ENCODE measurements around the gene TPRX2.
"Not testable (repeated sequence)": the region's sequence is repeated elsewhere in the genome, so short reads cannot be mapped to it uniquely, and the experiment has no call there.

The TPRX2 gene

GRCh38 chr19:47896773-47897172, 37.7 kb downstream of the TPRX2 start:
- no peak for TF ChIP-seq CTCF (IDR thresholded peaks at IDR 0.05; ENCODE audit: insufficient read depth, low read depth, low read length, missing control alignments)
- DNase-seq (ENCODE audit: low read depth), result no peak
- H3K4me3 ChIP-seq (ENCODE audit: low read depth, low read length), result no peak overlapping the region

- H3K4me3 ChIP-seq (ENCODE audit: low read depth, low read length), result no peak overlapping the region
- no peak for TF ChIP-seq CTCF (IDR thresholded peaks at IDR 0.05; ENCODE audit: insufficient read depth, low read depth, low read length, missing control alignments)
- DNase-seq (ENCODE audit: low read depth), result no peak
Observed at GRCh38 chr19:47897861-47898260, 38.8 kb downstream of the TPRX2 start.

GRCh38 chr19:47899335-47899734, 40.3 kb downstream of the TPRX2 start:
- no peak for DNase-seq (ENCODE audit: low read depth)
- no peak for TF ChIP-seq CTCF (IDR thresholded peaks at IDR 0.05; ENCODE audit: insufficient read depth, low read depth, low read length, missing control alignments)
- H3K4me3 ChIP-seq (ENCODE audit: low read depth, low read length), result no peak overlapping the region

- no peak for DNase-seq (ENCODE audit: low read depth)
- TF ChIP-seq CTCF (IDR thresholded peaks at IDR 0.05; ENCODE audit: insufficient read depth, low read depth, low read length, missing control alignments), result no peak
- H3K4me3 ChIP-seq (ENCODE audit: low read depth, low read length), result no peak overlapping the region
Observed at GRCh38 chr19:47901370-47901769, 42.3 kb downstream of the TPRX2 start.

- not testable (repeated sequence) for DNase-seq (ENCODE audit: low read depth)
Observed at GRCh38 chr19:47909350-47909749, 50.3 kb downstream of the TPRX2 start.

GRCh38 chr19:47910191-47910590, 51.2 kb downstream of the TPRX2 start:
- not testable (repeated sequence) for DNase-seq (ENCODE audit: low read depth); H3K4me3 ChIP-seq (ENCODE audit: low read depth, low read length)

More at GRCh38 chr19:47909350-47909749, 50.3 kb downstream of the TPRX2 start:
- H3K4me3 ChIP-seq (ENCODE audit: low read depth, low read length), result not testable (repeated sequence)

Measured in GM12865 (cell line).